ENCODE results near the gene POC1B. TPM values are rescaled to one million over a fixed set of nuclear protein-coding genes. Genes with fewer than 3 reads are reported as not detected.

The POC1B gene
- total RNA-seq, 1 experiment from 2014 or later: 60.3 TPM

- H3K9ac ChIP-seq (ENCODE audit: low read length): no peak overlapping the region
- no peak for DNase-seq
- H3K9me2 ChIP-seq (replicated peaks; ENCODE audit: insufficient read depth, low read length): no peaks in the 10 kb centered on the region
- H3K79me2 ChIP-seq (ENCODE audit: low read length): no peaks in the 10 kb centered on the region
- H4K20me1 ChIP-seq (ENCODE audit: insufficient read depth, low read depth, low read length): no peaks in the 10 kb centered on the region
- H3K27ac ChIP-seq (ENCODE audit: low read length): no peak overlapping the region
- no peaks in the 10 kb centered on the region; the same call in 1 of the 2 replicates for H3K4me1 ChIP-seq (ENCODE audit: low read length)
- H3K36me3 ChIP-seq (ENCODE audit: insufficient read depth, low read length): no peaks in the 10 kb centered on the region
- no peaks in the 10 kb centered on the region for H3K27me3 ChIP-seq (ENCODE audit: low read length)
- no peak overlapping the region for H3K4me2 ChIP-seq (ENCODE audit: low read depth, low read length, poor library complexity, severe bottlenecking)
- H3K4me3 ChIP-seq (ENCODE audit: low read length): no peak overlapping the region
- H3K9me3 ChIP-seq (ENCODE audit: low read length): no peaks in the 10 kb centered on the region
- H2AFZ ChIP-seq (ENCODE audit: low read length): no peak overlapping the region
Observed at GRCh38 chr12:89544022-89544421, 18.2 kb upstream of the POC1B start.

GRCh38 chr12:89542912-89543592, 17.2 kb upstream of the POC1B start:
- H3K27me3 ChIP-seq (ENCODE audit: low read length): no peaks in the 10 kb centered on the region
- no peak overlapping the region for H3K27ac ChIP-seq (ENCODE audit: low read length)
- H3K79me2 ChIP-seq (ENCODE audit: low read length): no peaks in the 10 kb centered on the region
- H3K4me3 ChIP-seq (ENCODE audit: low read length): no peak overlapping the region
- no peaks in the 10 kb centered on the region for H3K36me3 ChIP-seq (ENCODE audit: insufficient read depth, low read length)
- H3K9ac ChIP-seq (ENCODE audit: low read length): no peak overlapping the region
- H3K4me1 ChIP-seq (ENCODE audit: low read length): no peaks in the 10 kb centered on the region; the same call in 1 of the 2 replicates
- H2AFZ ChIP-seq (ENCODE audit: low read length): no peak overlapping the region
- no peaks in the 10 kb centered on the region for H3K9me2 ChIP-seq (replicated peaks; ENCODE audit: insufficient read depth, low read length)
- peak; percentile 86 for DNase-seq
- no peaks in the 10 kb centered on the region for H3K9me3 ChIP-seq (ENCODE audit: low read length)
- H3K4me2 ChIP-seq (ENCODE audit: low read depth, low read length, poor library complexity, severe bottlenecking): no peak overlapping the region
- no peaks in the 10 kb centered on the region for H4K20me1 ChIP-seq (ENCODE audit: insufficient read depth, low read depth, low read length)

GRCh38 chr12:89542236-89542635, 16.4 kb upstream of the POC1B start:
- H3K4me1 ChIP-seq (ENCODE audit: low read length): no peaks in the 10 kb centered on the region; the same call in 1 of the 2 replicates
- H3K9me2 ChIP-seq (replicated peaks; ENCODE audit: insufficient read depth, low read length): no peaks in the 10 kb centered on the region
- no peak for DNase-seq
- H3K4me2 ChIP-seq (ENCODE audit: low read depth, low read length, poor library complexity, severe bottlenecking): no peak overlapping the region
- H3K79me2 ChIP-seq (ENCODE audit: low read length): no peaks in the 10 kb centered on the region
- H3K27ac ChIP-seq (ENCODE audit: low read length): no peak overlapping the region
- H4K20me1 ChIP-seq (ENCODE audit: insufficient read depth, low read depth, low read length): no peaks in the 10 kb centered on the region
- no peaks in the 10 kb centered on the region for H3K27me3 ChIP-seq (ENCODE audit: low read length)
- H3K36me3 ChIP-seq (ENCODE audit: insufficient read depth, low read length): no peaks in the 10 kb centered on the region
- H3K4me3 ChIP-seq (ENCODE audit: low read length): no peak overlapping the region
- H3K9me3 ChIP-seq (ENCODE audit: low read length): no peaks in the 10 kb centered on the region
- no peak overlapping the region for H2AFZ ChIP-seq (ENCODE audit: low read length)
- no peak overlapping the region for H3K9ac ChIP-seq (ENCODE audit: low read length)

- H2AFZ ChIP-seq (ENCODE audit: low read length): no peak overlapping the region
- DNase-seq: no peak
- H3K27ac ChIP-seq (ENCODE audit: low read length): no peak overlapping the region
- no peaks in the 10 kb centered on the region for H3K79me2 ChIP-seq (ENCODE audit: low read length)
- no peak overlapping the region for H3K9ac ChIP-seq (ENCODE audit: low read length)
- no peaks in the 10 kb centered on the region for H3K9me3 ChIP-seq (ENCODE audit: low read length)
- H3K36me3 ChIP-seq (ENCODE audit: insufficient read depth, low read length): no peaks in the 10 kb centered on the region
- no peaks in the 10 kb centered on the region for H3K27me3 ChIP-seq (ENCODE audit: low read length)
- no peak overlapping the region for H3K4me3 ChIP-seq (ENCODE audit: low read length)
- H3K4me1 ChIP-seq (ENCODE audit: low read length): no peaks in the 10 kb centered on the region
- H3K9me2 ChIP-seq (replicated peaks; ENCODE audit: insufficient read depth, low read length): no peaks in the 10 kb centered on the region
- no peak overlapping the region for H3K4me2 ChIP-seq (ENCODE audit: low read depth, low read length, poor library complexity, severe bottlenecking)
- no peaks in the 10 kb centered on the region for H4K20me1 ChIP-seq (ENCODE audit: insufficient read depth, low read depth, low read length)
Observed at GRCh38 chr12:89540586-89540985, 14.7 kb upstream of the POC1B start.

GRCh38 chr12:89539426-89540223, 13.8 kb upstream of the POC1B start:
- no peak overlapping the region for H3K4me3 ChIP-seq (ENCODE audit: low read length)
- no peaks in the 10 kb centered on the region for H3K9me3 ChIP-seq (ENCODE audit: low read length)
- H4K20me1 ChIP-seq (ENCODE audit: insufficient read depth, low read depth, low read length): no peaks in the 10 kb centered on the region
- H3K9ac ChIP-seq (ENCODE audit: low read length): no peak overlapping the region
- no peak overlapping the region for H2AFZ ChIP-seq (ENCODE audit: low read length)
- H3K79me2 ChIP-seq (ENCODE audit: low read length): no peaks in the 10 kb centered on the region
- DNase-seq: no peak
- H3K4me2 ChIP-seq (ENCODE audit: low read depth, low read length, poor library complexity, severe bottlenecking): no peak overlapping the region
- no peaks in the 10 kb centered on the region for H3K4me1 ChIP-seq (ENCODE audit: low read length)
- H3K36me3 ChIP-seq (ENCODE audit: insufficient read depth, low read length): no peaks in the 10 kb centered on the region
- no peaks in the 10 kb centered on the region for H3K27me3 ChIP-seq (ENCODE audit: low read length)
- no peak overlapping the region for H3K27ac ChIP-seq (ENCODE audit: low read length)
- no peaks in the 10 kb centered on the region for H3K9me2 ChIP-seq (replicated peaks; ENCODE audit: insufficient read depth, low read length)

GRCh38 chr12:89538897-89539296, 13.1 kb upstream of the POC1B start:
- H3K4me2 ChIP-seq (ENCODE audit: low read depth, low read length, poor library complexity, severe bottlenecking): no peak overlapping the region
- H3K36me3 ChIP-seq (ENCODE audit: insufficient read depth, low read length): no peaks in the 10 kb centered on the region
- H3K9me3 ChIP-seq (ENCODE audit: low read length): no peaks in the 10 kb centered on the region
- DNase-seq: no peak
- no peaks in the 10 kb centered on the region for H3K79me2 ChIP-seq (ENCODE audit: low read length)
- H3K4me3 ChIP-seq (ENCODE audit: low read length): no peak overlapping the region
- H2AFZ ChIP-seq (ENCODE audit: low read length): no peak overlapping the region
- H3K4me1 ChIP-seq (ENCODE audit: low read length): no peaks in the 10 kb centered on the region
- H3K9ac ChIP-seq (ENCODE audit: low read length): no peak overlapping the region
- no peaks in the 10 kb centered on the region for H3K27me3 ChIP-seq (ENCODE audit: low read length)
- H3K9me2 ChIP-seq (replicated peaks; ENCODE audit: insufficient read depth, low read length): no peaks in the 10 kb centered on the region
- H3K27ac ChIP-seq (ENCODE audit: low read length): no peak overlapping the region
- H4K20me1 ChIP-seq (ENCODE audit: insufficient read depth, low read depth, low read length): no peaks in the 10 kb centered on the region

GRCh38 chr12:89537389-89537788, 11.5 kb upstream of the POC1B start:
- Histone ChIP-seq H4K20me1 (ENCODE audit: insufficient read depth, low read depth, low read length) (no peaks in the 10 kb centered on the region), H3K4me2 (ENCODE audit: low read depth, low read length, poor library complexity, severe bottlenecking) (no peak overlapping the region), H3K4me1 (ENCODE audit: low read length) (no peaks in the 10 kb centered on the region), H3K27ac (ENCODE audit: low read length) (no peak overlapping the region), H2AFZ (ENCODE audit: low read length) (no peak overlapping the region), H3K4me3 (ENCODE audit: low read length) (no peak overlapping the region), H3K36me3 (ENCODE audit: insufficient read depth, low read length) (no peaks in the 10 kb centered on the region), H3K9me3 (ENCODE audit: low read length) (no peaks in the 10 kb centered on the region), H3K9ac (ENCODE audit: low read length) (no peak overlapping the region), H3K9me2 (replicated peaks; ENCODE audit: insufficient read depth, low read length) (no peaks in the 10 kb centered on the region), H3K27me3 (ENCODE audit: low read length) (no peaks in the 10 kb centered on the region), H3K79me2 (ENCODE audit: low read length) (no peaks in the 10 kb centered on the region)
- DNase-seq: no peak

GRCh38 chr12:89529738-89530137, 3.9 kb upstream of the POC1B start:
- Histone ChIP-seq H3K27me3 (ENCODE audit: low read length) (no peaks in the 10 kb centered on the region), H3K36me3 (ENCODE audit: insufficient read depth, low read length) (no peaks in the 10 kb centered on the region), H3K79me2 (ENCODE audit: low read length) (no peaks in the 10 kb centered on the region), H3K4me1 (ENCODE audit: low read length) (peaks cover 17% of the 10 kb centered on the region), H3K4me2 (ENCODE audit: low read depth, low read length, poor library complexity, severe bottlenecking) (no peak overlapping the region), H3K27ac (ENCODE audit: low read length) (no peak overlapping the region), H3K4me3 (ENCODE audit: low read length) (no peak overlapping the region), H2AFZ (ENCODE audit: low read length) (no peak overlapping the region), H4K20me1 (ENCODE audit: insufficient read depth, low read depth, low read length) (no peaks in the 10 kb centered on the region), H3K9ac (ENCODE audit: low read length) (no peak overlapping the region), H3K9me2 (replicated peaks; ENCODE audit: insufficient read depth, low read length) (no peaks in the 10 kb centered on the region), H3K9me3 (ENCODE audit: low read length) (no peaks in the 10 kb centered on the region)
- DNase-seq: peak; percentile 82
